GM21825 (cell line): ENCODE measurements around the gene SETD4.

ENCODE experiments used
- ATAC-seq: cut with Tn5 transposase; IDR thresholded peaks from one replicate; pipeline ENCODE4 v1.9.1; 2021; ENCODE audit warnings: mild to moderate bottlenecking, moderate library complexity; ENCODE audit not compliant: unreplicated experiment

Gene SETD4

DNA sequence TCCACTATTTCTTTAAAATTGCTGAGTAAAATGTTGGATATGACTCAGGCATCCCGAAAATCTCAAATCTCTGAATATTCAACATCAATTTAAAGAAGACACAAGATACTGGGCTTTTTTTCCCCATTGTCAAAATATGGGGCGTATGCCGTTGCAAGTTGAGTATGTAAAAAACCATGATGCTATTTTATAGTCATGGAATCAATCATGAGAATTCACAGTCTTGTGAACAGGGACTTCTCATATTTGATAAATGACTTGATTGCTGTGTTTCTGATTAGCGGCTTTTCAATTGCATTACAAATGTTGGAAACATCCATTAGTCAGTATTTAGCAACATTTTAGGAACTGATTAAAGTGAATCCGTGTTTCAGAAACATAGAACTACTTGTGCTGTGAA lies 45.3 kb downstream of the SETD4 start:
- no peak for ATAC-seq

DNA sequence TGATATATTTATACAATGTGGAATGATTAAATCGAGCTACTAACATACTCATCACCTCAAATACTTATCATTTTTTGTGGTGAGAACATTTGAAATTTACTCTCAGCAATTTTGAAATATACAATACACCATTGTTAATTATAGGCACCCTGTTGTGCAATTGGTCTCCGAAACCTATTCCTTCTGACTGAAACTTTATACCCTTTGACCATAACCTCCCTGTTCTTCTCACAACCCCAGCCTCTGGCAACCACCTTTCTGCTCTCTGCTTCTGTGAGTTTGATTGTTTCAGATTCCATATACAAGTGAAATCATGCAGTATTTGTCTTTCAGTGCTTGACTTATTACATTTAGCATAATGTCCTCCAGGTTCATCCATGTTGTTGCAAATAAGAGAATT lies 49.5 kb downstream of the SETD4 start:
- ATAC-seq: no peak

DNA sequence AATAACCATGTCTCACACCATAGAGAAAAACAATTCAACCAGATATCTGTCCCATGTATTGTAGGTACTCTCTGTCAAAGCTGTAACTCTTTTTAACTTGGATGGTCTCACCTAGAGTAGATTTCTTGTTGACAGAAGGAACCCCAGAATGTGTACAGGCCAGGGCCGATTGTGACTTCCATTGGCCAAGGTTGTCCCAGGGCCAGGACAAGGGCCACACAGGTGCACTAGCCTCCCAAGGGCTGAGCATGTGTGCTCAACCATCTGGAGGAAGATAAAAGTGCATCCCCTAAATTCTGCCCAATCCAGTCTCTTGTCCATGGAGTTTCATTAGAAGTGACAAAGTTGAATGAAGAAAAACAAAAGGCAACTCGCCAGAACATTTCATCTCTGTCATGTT lies 51.8 kb downstream of the SETD4 start:
- no peak for ATAC-seq

DNA sequence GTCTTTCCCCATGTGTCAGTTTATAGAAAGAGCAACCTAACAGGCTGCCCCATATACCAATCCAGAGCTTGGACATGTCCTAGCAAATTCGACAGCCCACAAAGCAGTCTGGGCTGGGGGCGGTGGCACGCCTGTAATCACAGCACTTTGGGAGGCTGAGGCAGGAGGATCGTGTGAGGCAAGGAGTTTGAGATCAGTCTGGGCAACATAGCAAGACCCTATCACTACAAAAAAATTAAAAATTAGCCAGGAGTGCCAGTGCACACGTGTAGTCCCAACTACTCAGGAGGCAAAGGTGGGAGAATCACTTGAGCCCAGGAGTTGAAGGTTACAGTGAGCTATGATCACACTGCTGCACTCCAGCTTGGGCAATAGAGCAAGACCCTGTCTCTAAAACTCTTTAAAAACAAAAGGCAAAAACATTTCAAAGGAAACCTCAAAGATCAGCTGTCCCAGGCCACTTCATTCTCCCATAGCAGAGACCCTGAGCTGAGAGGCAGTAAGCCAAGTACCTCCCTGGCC lies 54.4 kb downstream of the SETD4 start:
- ATAC-seq: no peak

DNA sequence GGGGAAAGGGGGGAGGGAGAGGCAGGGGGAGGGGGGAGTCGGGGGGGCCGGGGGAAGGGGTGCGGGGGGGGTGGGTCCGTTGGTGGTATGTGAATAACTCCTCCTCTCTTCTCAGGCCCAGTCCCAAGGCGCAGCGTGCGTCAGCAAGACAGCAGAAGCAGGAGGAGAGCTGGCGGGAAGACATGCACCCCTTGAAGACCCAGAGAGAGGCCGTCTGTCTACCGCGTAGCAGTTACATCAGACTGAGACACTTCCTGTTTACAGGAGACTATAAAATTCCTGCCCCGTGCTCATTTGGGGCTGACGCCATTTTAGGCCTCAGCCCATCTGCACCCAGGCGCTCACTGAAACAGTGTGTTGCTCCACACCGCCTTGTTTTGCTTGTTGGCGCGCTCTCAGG lies 55.3 kb downstream of the SETD4 start:
- no peak for ATAC-seq

DNA sequence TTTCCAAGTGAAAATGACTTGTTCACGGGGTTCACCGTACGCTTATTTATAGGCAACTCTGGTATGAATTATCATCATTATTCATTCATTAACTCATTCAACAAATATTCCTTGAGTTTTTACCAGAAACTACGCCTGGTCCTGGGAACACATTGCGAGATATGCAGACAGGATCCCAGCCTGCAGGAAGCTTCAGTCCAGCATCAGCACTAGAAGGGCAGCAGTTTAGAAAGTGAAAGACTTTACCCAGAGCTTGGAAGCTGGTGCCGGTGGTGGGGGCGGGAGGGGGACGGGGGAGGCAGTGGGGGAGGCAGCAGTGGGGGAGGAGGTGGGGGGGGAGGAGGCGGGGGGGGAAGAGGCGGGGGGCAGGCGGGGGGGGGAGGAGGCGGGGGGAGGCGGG lies 55.9 kb downstream of the SETD4 start:
- no peak for ATAC-seq

DNA sequence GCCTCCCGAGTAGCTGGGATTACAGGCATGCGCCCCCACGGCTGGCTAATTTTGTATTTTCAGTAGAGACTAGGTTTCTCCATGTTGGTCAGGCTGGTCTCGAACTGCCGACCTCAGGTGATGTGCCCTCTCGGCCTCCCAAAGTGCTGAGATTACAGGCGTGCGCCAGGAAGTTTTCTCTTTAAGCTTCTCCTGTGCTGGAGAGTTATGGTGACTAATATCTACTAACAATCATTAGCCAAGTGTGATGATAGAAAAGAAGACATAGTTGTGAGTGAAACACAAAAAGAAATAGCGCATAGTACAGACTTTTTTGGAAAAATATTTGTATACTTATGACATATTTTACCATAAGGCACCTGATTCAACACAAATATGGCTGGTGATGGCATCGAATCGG lies 56.5 kb downstream of the SETD4 start:
- ATAC-seq: no peak

DNA sequence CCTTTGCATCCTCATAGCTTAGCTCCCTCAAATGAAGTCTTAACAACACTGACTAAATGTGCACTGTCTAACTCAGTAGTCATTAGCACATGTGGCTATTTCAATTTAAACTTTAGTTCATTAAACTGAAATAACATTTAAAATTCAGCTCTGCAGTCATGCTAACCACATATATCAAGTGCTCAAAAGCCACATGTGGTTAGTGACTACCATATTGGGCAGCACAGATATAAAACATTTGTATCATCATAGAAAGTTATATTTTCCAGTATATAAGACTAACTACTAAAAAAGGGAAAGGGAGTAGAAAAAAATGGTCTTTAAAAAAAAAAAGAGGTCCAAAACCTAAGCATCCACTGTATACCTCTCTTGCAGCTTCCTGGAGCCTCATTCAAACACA lies 64.1 kb downstream of the SETD4 start:
- ATAC-seq: no peak

DNA sequence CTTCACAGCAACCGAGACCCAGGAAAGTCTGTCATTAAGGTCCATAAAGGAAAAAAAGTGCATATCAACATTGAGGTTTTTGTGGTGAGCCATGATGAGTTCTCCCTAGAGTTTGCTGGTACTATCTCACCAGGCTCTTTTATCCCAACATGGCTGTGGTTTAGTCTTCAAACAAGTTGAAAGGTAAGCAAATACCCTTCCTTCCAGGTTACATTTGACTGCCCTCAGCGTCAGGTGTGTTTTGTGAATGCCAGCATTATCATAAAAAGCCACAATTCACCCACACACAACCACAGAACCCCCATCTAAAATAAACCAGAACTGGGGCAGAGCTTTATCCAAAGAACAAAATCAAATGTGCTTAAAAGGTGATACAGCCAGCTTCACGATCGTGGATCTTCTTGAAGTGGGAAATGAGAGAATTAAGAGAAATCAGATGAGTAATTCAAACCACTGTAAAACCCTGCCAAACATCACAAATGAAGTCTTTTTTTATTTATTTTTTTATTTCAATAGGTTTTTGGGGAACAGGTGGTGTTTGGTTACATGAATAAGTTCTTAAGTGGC lies 64.7 kb downstream of the SETD4 start:
- no peak for ATAC-seq

DNA sequence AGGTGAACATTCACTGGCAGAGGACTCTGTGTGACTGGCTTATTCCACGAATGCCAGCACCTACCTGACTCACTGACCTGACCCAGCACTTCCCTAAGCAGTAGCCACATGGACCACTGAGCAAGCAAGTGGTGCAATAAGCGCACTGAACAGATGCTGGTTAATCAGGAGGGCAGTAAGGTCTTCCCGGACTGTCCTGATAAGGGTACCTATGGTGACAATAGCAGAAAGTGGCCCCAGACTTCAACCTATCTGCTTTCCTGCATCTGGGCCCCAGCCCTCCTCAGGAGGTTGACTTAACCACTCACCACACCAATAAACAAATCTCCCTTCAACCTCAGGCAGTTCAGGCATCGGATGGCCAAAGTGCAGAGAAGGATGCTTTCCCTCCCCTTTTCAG lies 65.7 kb downstream of the SETD4 start:
- no peak for ATAC-seq

DNA sequence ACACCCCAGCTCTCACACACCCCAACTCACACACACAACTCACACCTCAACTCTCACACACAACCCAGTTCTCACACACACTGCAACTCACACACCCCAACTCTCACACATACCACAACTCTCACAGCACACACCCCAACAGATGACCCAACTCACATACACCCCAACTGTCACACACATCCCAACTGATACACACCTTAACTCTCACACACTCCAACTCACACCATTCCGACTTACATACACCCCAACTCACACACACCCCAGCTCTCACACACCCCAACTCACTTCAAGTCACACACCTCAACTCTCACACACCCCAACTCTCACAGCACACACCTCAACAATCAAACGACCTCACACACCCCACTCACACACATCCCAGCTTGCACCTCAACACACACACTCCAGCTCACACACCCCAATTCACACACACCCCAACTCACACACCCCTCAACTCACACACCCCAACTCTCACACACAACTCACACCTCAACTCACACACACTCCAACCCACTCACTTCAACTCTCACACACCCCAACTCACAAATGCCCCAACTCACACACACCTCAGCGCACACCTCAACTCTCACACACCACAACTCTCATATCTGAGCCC lies 66.3 kb downstream of the SETD4 start:
- ATAC-seq: no peak

DNA sequence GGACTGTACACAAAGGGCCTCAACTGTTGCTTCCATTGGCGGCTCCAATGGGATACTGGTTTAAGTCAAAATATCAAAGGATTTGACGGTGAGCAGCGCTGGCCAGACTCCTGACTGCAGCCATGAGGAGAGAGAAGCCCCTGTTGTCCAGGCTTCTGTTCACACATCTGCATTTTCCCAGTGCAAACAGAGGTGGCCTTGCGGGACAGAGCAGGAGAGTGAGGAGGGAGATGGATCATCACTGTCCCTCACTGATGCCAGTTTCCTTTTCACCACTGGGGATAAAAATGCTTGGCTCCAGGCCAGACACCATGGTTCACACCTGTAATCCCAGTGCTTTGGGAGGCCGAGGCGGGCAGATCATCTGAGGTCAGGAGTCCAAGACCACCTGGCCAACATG lies 69.2 kb downstream of the SETD4 start:
- ATAC-seq: no peak

DNA sequence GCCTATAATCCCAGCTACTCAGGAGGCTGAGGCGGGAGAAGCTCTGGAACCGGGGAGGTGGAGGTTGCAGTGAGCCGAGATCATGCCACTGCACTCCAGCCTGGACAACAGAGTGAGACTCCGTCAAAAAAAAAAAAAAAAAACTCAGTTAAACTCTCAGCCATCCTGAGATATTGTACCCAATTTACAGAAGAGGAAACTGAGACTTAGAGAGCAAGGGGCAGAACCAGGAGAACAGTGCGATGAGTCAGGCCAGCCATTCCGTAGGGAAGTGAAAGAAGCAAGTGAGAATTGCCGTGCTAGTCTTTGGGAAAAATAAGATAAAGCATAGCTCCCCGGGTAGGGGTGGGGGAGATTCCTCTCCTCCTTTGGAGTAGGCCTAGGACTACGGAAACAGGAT lies 69.7 kb downstream of the SETD4 start:
- no peak for ATAC-seq

DNA sequence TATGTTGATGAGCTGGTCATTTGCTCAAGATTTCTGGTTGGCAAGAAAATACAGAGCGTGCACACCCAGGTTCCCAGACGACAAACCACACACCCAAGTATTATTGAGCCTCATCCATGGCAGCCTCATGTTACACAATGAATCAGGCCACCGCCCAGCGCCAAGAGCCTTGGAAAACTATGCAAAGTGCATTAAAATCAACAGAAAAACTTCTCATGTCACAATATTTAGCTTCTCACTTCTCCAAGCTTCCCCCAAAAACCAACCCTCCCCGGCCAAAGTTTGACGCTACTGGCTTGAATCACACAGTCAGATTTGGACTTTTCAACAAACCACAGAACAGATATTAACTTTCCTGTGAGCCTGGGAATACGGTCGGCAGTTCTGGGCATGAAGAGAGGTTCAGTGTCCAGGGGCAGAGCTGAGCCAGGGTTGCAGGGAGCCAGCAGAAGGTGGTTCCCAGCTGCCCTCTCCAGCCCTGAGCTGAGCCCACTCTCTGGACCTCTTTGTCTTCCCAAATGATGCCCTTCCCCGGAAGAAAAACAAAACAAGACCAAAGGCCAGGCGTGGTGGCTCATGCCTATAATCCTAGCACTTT lies 71.1 kb downstream of the SETD4 start:
- ATAC-seq: no peak

DNA sequence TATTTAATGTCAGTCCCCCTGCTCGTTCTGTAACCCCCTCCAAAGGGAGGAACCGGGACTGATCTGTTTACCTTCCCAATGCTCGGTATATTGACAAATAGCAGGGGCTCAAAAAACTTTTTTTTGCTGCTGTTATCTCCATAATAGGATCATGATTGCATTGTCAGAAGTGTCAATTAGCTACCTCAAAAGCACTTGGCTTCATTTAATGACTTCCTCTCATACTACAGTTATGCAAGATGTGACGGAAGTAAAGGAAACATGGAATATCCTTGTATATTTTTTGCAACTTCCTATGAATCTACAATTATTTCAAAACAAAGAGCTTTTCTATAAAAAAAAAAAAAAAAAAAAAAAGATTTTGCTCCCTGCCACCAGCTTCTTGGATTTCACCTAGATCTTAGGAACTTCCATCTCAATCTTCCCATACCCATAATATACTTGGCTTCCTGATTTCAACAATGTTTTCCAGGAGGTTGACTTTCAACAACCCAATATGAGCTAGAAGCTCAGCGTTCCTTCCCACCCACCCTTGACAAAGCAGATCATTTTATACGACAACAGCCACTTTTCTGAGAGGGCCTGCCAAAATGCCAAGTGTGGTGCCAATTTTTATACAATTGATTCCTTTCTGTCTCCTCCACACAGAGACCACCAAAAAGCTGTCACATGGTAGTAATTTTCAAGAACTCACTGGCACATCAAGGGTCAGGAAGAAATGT lies 71.7 kb downstream of the SETD4 start:
- ATAC-seq: no peak

DNA sequence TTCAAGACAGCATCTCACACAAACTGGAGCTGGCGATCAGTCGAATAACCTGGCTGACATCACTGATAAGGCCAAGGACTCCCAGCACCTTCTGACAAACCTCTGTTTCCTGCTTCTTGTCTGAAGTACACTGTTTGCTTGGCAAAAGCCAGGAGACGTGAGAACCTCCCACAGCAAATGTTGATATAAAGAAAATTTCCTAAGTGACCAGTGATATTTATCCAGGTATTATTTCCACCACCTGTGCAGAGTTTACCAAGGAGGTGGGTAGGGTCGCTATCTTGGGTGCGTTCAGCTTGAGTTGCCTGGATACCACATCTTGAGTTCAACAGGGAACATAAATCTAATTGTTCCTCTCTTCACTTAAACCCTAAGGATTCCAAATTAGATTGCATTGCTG lies 72.9 kb downstream of the SETD4 start:
- ATAC-seq: no peak

DNA sequence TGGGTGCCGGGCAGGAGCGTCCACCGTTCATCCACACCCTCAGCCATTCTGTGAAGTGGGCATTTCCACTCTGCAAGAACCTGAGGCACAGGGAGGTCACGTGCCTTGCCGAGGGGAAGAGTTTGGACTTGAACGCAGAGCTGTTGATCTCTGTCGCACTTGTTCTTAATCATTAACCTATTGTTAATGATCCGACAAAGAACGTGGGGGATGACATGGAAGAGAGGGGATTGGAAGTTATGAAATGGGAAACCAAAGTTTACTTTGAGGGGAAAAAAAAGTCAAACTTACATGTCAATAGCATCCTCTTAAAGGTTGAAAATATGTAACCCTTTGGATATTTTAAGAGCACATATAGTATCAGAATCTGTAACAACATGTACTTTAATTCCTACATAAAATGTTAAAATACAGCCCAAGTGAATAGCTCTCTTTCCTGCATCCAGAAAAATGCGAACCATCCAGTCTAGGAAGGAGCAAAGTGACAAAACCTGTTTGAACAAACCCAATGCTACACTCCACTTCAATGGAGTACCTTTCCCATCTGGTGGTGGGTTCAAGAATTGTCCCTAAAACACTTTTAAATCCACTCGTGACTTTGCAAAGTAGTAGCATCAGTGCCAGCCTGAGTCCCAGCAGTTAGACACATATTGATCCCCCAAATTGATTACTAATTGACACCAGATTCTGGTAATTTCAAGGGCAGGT lies 75.5 kb downstream of the SETD4 start:
- no peak for ATAC-seq
